Common myeloid progenitor, CD34-positive (primary cell): Measurements from ENCODE around the gene PGAP1.

Experiments used
- CTCF ChIA-PET: fragments of 350-600 bp; sonication (Branson Sonifier 250); formaldehyde crosslinking; loops from one replicate; lab custom pipeline; 2021; ENCODE audit warnings: antibody characterized with exemption; lab: Charles Lee
- POLR2A ChIA-PET: fragments of 350-600 bp; sonication (Branson Sonifier 250); formaldehyde crosslinking; loops from one replicate; lab custom pipeline; 2021; ENCODE audit warnings: antibody characterized with exemption; lab: Charles Lee
- DNase-seq, 3 donors: peaks; one replicate each; pipeline versions ENCODE4 v3.0.0 to v3.0.0-alpha.2; 2013
- H3K27ac ChIP-seq, 2 experiments: 1 replicate in 1 of 2; 2 replicates in 1 of 2; pipeline ENCODE4 v1.7.0; 2013; ENCODE audit warnings: inconsistent platforms in 2 of 2, low read length in 2 of 2, mild to moderate bottlenecking in 2 of 2, low read depth in 1 of 2, moderate library complexity in 1 of 2; ENCODE audit not compliant: severe bottlenecking in 2 of 2, insufficient read depth in 1 of 2, poor library complexity in 1 of 2
- H3K27me3 ChIP-seq, 5 experiments: replicated peaks in 2 of 5; 1 replicate in 3 of 5; 2 replicates in 2 of 5; pipeline versions ENCODE4 v1.6.1 to v1.7.0; 2013; ENCODE audit warnings: low read length in 4 of 5, mild to moderate bottlenecking in 2 of 5, moderate library complexity in 2 of 5, inconsistent platforms in 1 of 5; ENCODE audit not compliant: insufficient read depth in 5 of 5, control insufficient read depth in 4 of 5
- H3K36me3 ChIP-seq, 4 experiments: 1 replicate in 2 of 4; 2 replicates in 2 of 4; pipeline versions ENCODE4 v1.6.1 to v1.7.0; 2013; ENCODE audit warnings: low read length in 3 of 4, control low read depth in 1 of 4, mild to moderate bottlenecking in 1 of 4; ENCODE audit not compliant: control insufficient read depth in 4 of 4, insufficient read depth in 4 of 4
- H3K4me1 ChIP-seq, 4 experiments: 1 replicate in 3 of 4; 2 replicates in 1 of 4; pipeline versions ENCODE4 v1.6.1 to v1.7.1; 2013; ENCODE audit warnings: low read length in 3 of 4, mild to moderate bottlenecking in 3 of 4, control low read depth in 1 of 4, inconsistent platforms in 1 of 4, moderate library complexity in 1 of 4; ENCODE audit not compliant: control insufficient read depth in 4 of 4, insufficient read depth in 4 of 4; ENCODE audit errors: control extremely low read depth in 1 of 4
- H3K4me3 ChIP-seq, 7 experiments: 1 replicate in 4 of 7; 2 replicates in 3 of 7; pipeline versions ENCODE4 v1.5.1 to v1.7.0; 2013; ENCODE audit warnings: mild to moderate bottlenecking in 7 of 7, low read length in 6 of 7, moderate library complexity in 6 of 7, inconsistent platforms in 2 of 7, low read depth in 2 of 7, control low read depth in 1 of 7; ENCODE audit not compliant: insufficient read depth in 4 of 7, control insufficient read depth in 1 of 7; ENCODE audit errors: extremely low read depth in 1 of 7
- H3K9me3 ChIP-seq, 5 experiments: 1 replicate in 4 of 5; 2 replicates in 1 of 5; pipeline versions ENCODE4 v1.6.1 to v1.7.1; 2013; ENCODE audit warnings: low read length in 4 of 5, mild to moderate bottlenecking in 2 of 5, inconsistent platforms in 1 of 5, low read depth in 1 of 5, moderate library complexity in 1 of 5; ENCODE audit not compliant: control insufficient read depth in 4 of 5, insufficient read depth in 2 of 5; ENCODE audit errors: control extremely low read depth in 1 of 5
- WGBS: methylation state at CpG from one replicate; pipeline ENCODE4 v1.1.5; 2013; ENCODE audit not compliant: insufficient coverage; 5-methylcytosine and 5-hydroxymethylcytosine counted together

The PGAP1 gene

GRCh38 chr2:196966061-196966460 is 39.6 kb upstream of the PGAP1 start:
- no peaks in the 10 kb centered on the region for H3K36me3 ChIP-seq
- no peaks in the 10 kb centered on the region for H3K4me1 ChIP-seq
- no peak overlapping the region for H3K27ac ChIP-seq
- no peak for DNase-seq
- H3K27me3 ChIP-seq, result no peaks in the 10 kb centered on the region
- no CpG with 5 or more reads among the region's 3 CpGs for WGBS
- no peak overlapping the region for H3K4me3 ChIP-seq
- ChIA-PET CTCF (no interaction called here), POLR2A (no interaction called here)
- H3K9me3 ChIP-seq, result peaks cover 0 to 3% (median 0%) of the 10 kb centered on the region in 5 experiments

- no peak overlapping the region for H3K4me3 ChIP-seq
- DNase-seq, result no peak
- ChIA-PET POLR2A (no interaction called here), CTCF (interaction anchor here (0.7 kb wide), 1 partner anchor 10 kb away, joined by 3 read pairs; no protein-coding TSS in a partner anchor)
- H3K36me3 ChIP-seq, result no peaks in the 10 kb centered on the region
- 100% methylated on average over 1 of the region's 4 CpGs for WGBS
- no peaks in the 10 kb centered on the region for H3K27me3 ChIP-seq
- peaks cover 0 to 3% (median 0%) of the 10 kb centered on the region in 5 experiments for H3K9me3 ChIP-seq
- H3K4me1 ChIP-seq, result no peaks in the 10 kb centered on the region
- H3K27ac ChIP-seq, result no peak overlapping the region
These were observed 39.1 kb upstream of the PGAP1 start for GRCh38 chr2:196965651-196966050.

GRCh38 chr2:196963961-196964360 is 37.5 kb upstream of the PGAP1 start:
- DNase-seq, result no peak
- Histone ChIP-seq H3K9me3 (peaks cover 0 to 3% (median 0%) of the 10 kb centered on the region in 5 experiments), H3K27me3 (no peaks in the 10 kb centered on the region), H3K4me1 (no peaks in the 10 kb centered on the region), H3K27ac (no peak overlapping the region), H3K4me3 (no peak overlapping the region), H3K36me3 (no peaks in the 10 kb centered on the region)
- ChIA-PET POLR2A (no interaction called here), CTCF (no interaction called here)
- WGBS, result 83% methylated on average over 1 of the region's 1 CpG

- POLR2A ChIA-PET, result no interaction called here
- Histone ChIP-seq H3K27ac (no peak overlapping the region), H3K36me3 (no peaks in the 10 kb centered on the region), H3K4me3 (no peak overlapping the region), H3K9me3 (peaks cover 0 to 3% (median 0%) of the 10 kb centered on the region in 5 experiments), H3K27me3 (no peaks in the 10 kb centered on the region), H3K4me1 (no peaks in the 10 kb centered on the region)
- CTCF ChIA-PET, result no interaction called here
- DNase-seq, result no peak
- WGBS, result 75% methylated on average over 2 of the region's 2 CpGs
These were observed 36.5 kb upstream of the PGAP1 start for GRCh38 chr2:196963043-196963442.

GRCh38 chr2:196962325-196962724 is 35.8 kb upstream of the PGAP1 start:
- H3K9me3 ChIP-seq, result no peaks in the 10 kb centered on the region
- no peaks in the 10 kb centered on the region for H3K36me3 ChIP-seq
- H3K27ac ChIP-seq, result no peak overlapping the region
- no peaks in the 10 kb centered on the region for H3K4me1 ChIP-seq
- H3K4me3 ChIP-seq, result no peak overlapping the region
- no peak for DNase-seq
- CTCF ChIA-PET, result no interaction called here
- POLR2A ChIA-PET, result no interaction called here
- no peaks in the 10 kb centered on the region for H3K27me3 ChIP-seq
- WGBS, result 100% methylated on average over 1 of the region's 2 CpGs

GRCh38 chr2:196961889-196962288 is 35.4 kb upstream of the PGAP1 start:
- ChIA-PET CTCF (no interaction called here), POLR2A (no interaction called here)
- no peak overlapping the region for H3K27ac ChIP-seq
- H3K4me3 ChIP-seq, result no peak overlapping the region
- H3K27me3 ChIP-seq, result no peaks in the 10 kb centered on the region
- no peaks in the 10 kb centered on the region for H3K4me1 ChIP-seq
- H3K9me3 ChIP-seq, result no peaks in the 10 kb centered on the region
- H3K36me3 ChIP-seq, result no peaks in the 10 kb centered on the region
- no peak for DNase-seq

- no peak for DNase-seq
- Histone ChIP-seq H3K4me1 (no peaks in the 10 kb centered on the region), H3K27ac (no peak overlapping the region), H3K4me3 (no peak overlapping the region), H3K9me3 (no peaks in the 10 kb centered on the region), H3K36me3 (no peaks in the 10 kb centered on the region), H3K27me3 (no peaks in the 10 kb centered on the region)
- WGBS, result 100% methylated on average over 2 of the region's 3 CpGs
- ChIA-PET CTCF (no interaction called here), POLR2A (interaction anchor here (0.6 kb wide), 1 partner anchor 18 kb away, joined by 3 read pairs; no protein-coding TSS in a partner anchor)
These were observed 33.3 kb upstream of the PGAP1 start for GRCh38 chr2:196959734-196960338.
